Measurements from ENCODE around the gene HOXB6.
A peak's percentile ranks its signal among the peaks of the same experiment; 100 is the strongest.

HOXB6 gene

DNA sequence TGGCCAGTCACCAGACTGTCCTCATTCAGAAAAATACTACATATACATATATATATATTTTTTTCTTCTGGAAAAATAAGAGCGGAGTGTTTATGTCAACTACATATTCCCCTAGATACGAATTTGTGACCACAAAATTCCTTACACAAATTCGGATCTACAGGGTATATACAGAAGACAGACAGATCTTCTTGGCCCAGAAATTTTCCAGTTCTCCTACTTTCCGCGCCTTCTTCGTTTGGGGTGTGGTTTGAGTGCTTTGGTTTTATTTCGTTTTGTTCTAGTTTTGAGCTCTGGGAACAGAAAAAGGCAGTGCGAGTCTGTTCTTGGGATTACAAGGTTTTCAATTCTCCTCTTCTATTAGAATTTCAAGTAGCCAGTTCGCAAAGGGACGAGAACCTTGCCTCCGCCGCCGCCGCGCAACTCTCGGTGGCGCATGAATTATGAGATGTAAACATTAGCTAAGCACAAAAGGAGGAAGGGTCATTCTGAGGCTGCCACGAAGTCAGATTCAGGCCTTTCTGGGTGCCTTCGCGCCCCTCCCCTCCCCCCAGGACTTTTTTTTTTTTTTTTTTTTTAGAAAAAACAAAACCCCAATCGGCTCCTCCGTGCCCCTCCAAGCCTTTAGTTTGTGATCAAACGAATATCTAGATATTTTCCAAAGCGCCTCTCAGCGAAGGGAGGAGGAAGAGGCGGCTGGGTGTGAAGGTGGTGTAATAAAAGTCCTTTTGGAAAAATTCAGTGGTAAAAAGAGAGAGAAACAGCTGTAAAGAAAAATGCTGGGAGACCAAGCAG lies 24.8 kb downstream of the HOXB6 start:
- no peak for DNase-seq

DNA sequence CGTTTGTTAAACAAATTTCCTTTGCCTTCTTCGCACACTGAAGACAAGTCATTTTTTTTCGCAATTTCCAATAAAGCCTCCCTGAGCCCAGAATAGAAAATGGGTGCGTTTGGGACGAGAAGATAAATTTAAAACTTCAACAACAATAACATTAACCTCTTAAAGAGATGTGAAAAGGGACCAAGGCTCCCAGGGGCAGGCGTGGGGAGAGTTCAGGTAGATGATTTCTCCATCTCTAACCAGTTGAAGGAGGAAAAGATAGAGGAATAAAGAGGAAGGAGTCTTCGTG lies 25.4 kb downstream of the HOXB6 start:
- DNase-seq = no peak

- peak; percentile 76 for DNase-seq
Measured at GRCh38 chr17:48578616-48579470, 25.9 kb downstream of the HOXB6 start.

GRCh38 chr17:48577946-48578615 lies 26.7 kb downstream of the HOXB6 start, which contains the start of gene HOXB4:
TSS of gene HOXB4 (minus strand) at chr17:48578350. CDS start at chr17:48578319, 31 bp downstream.
- DNase-seq = peak; percentile 87

DNA sequence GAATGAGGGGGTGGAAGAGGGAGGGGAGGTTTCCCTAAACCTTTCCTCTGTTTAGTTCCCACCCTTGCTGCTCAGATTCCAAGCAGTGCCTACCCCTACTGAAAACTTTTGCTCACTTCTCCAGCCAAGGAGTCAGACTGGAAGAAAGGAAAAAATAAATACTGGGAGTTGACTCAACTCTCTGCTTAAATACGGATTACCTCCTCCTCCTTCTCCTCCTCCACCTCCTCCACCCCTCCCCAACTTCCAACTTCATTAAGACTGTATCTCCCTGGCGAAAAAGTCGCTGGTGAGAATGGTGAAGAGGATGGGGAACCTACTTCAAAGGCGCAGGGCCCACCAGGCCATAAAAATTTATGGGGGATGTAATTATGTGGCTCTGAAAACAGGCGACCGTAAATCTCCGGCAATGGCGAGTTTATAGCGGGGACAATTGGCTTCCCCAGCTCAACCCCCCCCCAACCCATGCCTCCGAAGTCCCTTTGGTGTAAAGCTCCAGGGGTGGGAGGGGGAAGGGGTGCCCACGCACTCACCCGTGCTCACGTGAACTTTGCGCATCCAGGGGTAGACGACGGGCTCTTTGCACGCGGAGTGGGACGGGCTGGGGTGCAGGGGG lies 27.3 kb downstream of the HOXB6 start:
- peak; percentile 79 for DNase-seq

DNA sequence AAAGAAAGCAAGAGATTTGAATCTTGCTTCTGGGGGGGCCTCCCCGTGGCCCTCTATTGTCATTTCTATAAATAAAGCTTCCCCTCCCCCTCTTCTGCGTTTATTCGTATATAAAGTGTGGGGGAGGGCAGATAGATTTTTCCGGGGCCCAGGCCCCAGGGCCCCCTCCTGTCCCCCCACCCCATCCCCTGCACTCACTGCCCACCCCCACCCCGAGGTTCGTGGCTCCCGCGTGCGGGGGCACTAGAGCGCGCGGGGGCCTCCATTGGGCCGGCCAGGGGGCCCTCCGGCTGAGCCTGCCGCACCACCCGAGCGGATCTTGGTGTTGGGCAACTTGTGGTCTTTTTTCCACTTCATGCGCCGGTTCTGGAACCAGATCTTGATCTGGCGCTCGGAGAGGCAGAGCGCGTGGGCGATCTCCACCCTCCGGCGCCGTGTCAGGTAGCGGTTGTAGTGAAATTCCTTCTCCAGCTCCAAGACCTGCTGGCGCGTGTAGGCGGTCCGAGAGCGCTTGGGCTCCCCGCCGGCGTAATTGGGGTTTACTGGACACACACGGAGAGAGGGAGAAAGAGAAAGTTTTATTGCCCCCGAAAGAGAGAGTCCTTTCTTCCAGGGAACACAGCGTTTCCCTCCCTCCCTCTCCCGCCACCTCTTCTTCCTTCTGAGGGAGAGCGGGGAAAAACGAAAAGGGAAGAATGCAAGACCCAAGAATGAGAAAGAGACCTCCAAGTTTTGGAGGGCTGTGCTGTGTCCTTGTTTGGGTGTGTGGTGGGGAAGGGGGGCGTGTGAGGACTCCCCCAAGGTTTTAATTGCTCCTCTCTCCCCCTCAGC lies 28.1 kb downstream of the HOXB6 start:
- DNase-seq = peak; percentile 78

DNA sequence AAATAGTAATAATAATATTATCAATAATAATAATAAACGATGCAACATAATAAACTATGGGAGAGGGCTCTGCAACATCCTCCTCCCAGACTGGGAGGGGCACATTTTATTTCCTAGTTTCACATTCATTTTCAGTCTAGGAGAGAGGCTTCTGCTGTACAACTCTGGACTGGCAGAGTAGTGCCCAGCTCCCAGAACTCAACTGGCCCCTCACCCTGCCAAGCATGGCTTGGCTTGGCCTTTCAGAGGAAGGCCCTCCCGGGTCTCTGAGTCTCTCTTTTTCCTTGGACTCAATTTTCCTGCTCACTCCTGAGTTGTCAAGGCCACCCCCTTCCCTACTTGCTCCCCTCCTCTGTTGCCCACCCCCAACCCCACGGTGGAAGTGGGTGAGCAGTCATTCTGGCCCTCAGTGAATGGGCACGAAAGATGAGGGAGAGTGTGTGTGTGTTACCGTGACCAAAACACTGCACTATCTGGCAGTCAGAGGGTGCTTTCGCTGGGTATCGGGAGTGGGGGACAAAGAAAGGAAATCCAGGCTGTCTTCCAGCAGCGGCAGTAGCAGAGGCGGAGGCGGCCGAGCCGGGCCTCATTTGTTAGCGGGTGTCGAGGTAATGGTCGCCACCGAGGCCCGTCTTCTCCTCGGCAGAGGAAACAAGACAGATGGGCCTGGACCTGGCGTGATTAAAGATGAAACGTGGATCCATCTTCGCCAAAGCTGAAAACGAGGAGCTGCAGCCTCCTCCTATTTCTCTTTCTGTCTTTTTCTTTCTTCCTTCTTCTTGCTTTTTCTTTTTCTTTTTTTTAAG lies 28.9 kb downstream of the HOXB6 start:
- DNase-seq = no peak

DNA sequence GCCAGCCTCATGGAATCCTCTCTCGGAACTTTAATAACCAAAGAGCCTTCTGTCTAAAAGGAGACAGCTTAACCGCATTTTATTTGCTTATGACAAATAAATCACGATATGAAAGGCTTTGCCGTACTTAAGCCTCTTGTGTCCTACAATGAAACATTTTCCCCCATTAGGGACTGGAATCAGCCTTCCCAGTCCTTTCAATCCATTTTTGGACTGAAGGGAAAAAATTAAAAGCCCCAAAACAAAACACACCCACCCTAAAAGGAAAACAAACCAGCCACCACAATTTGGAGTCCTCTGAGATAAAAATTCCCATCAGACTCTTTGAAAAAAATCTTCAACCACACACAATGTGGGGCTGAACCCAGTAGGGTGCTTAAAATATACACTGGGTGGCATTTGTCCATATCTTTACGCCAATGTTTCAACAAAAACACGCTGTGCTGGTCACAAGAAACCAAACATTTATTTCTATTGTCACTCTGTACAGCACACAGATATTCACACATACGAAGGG lies 29.7 kb downstream of the HOXB6 start:
- no peak for DNase-seq

GRCh38 chr17:48574505-48575065 lies 30.2 kb downstream of the HOXB6 start:
- DNase-seq = no peak

DNA sequence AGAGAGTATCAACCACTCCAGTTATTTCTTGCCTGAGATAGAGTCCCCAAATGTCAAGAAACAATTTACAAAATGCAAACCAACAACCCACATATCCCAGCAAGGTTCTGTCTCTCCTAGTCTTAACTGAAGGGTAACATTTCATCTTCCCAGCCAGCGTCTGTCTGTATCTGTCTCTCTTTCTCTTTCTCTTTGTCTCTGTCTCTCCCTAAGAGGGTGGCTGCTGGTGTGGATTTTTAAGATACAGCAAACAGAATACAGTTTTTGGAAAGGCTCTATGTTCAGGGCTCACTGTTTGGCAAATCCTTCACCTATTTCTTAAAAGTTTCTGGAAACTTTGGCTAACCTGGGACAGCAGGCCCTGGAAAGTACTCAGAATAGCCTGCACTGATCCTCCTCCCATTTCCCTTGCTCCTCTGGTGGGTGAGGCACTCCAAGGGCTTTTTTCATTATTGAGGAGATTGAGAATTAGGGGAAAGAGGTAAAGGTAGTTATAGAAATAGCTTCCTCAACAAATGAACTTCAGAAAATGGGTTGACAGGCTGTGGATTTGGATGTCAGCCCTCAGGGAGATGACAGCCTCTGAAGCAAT lies 32.9 kb downstream of the HOXB6 start:
- no peak for DNase-seq

DNA sequence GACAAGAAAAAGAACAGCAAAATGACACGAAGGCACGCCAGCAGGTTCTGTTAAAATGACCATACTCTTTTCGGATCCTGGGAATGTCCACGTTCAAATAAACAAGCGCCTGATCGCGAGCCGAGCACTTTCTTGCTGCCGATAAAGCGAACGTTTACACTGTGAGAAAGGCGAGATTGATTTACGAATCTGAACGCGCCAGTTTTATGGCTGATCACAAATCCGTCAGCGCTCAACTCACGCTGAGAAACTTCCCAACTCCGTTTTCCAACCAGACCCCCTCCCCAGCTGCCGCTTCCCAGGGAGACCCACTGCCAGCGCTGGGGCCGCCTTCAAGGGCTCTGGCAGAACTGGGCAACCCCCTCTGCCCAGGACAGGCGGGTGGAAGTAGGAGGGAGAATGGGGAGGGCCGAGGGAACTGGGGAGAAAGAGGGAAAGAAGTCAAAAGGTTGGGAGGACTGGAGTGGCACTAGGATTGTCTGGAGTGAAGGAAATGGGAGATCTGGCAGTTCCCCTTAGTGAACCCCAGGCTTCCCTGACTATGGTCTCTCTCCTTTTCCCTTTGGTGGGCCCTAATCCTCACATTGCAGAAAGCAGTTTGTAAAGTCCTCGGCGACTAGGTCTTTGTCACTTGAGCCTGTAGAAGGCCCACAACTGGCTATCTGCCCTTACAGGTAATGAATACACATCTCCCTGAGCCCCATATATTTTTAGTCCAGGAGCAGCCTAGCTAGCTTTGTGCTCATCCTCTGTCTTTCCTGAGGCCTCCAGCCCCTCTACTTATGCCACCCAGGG lies 33.6 kb downstream of the HOXB6 start:
- DNase-seq = no peak

DNA sequence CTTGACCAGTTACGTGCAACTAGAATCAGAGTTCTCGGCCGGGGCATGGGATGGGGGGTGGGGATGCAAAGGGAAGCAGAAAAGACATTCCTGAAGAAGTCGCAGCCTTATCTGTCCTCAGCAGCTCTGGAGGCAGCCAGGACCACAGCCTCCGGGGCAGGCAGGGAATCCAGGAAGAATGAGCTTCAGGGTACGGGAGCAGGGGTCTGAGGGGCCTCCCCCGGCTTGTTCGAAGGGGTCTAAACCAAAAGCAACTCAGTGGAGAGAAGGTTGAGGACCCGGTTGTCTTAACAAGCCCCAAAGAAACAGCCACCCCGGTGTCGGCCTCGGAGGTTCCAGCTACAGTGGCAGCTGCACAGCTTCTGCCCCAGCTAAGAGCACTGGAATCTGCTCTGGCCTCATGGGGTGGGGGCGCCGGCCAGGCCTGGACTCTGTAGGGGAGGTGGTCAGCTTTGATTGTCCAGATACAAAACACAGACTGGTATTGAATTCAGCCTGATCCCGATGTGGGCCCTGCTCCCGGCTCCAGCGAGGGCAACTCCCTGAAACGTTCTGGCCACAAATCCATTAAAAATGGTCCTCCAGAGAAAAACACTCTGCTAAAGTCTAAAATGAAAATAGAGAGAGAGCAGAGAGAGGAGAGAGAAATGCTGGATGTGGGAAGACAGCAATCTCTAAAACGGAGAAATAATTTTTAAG lies 34.3 kb downstream of the HOXB6 start:
- no peak for DNase-seq

GRCh38 chr17:48569674-48570324 lies 35.0 kb downstream of the HOXB6 start:
- no peak for DNase-seq

DNA sequence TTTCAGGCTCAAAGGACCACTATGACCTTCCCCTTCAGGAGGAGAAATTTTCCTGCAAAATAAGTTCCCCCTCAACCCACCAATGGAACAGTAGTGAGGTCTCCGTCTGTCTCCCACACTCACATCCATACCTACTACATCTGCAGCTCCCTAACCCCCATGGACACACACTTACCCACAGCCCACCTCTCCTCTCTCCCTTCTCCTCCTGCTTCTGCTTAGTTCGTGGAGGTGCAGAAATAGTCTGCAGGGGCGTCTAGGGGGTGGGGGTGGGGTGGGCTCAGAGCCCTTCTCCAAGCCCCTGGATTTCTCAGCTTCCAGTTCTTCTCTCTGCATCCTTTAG lies 35.6 kb downstream of the HOXB6 start:
- no peak for DNase-seq

GRCh38 chr17:48568499-48569239 lies 36.1 kb downstream of the HOXB6 start:
- no peak for DNase-seq

- DNase-seq = no peak
Measured at GRCh38 chr17:48567646-48568354, 37.0 kb downstream of the HOXB6 start.

- no peak for DNase-seq
Measured at GRCh38 chr17:48567209-48567608, 37.6 kb downstream of the HOXB6 start.
